ENCODE data around the gene SYT12.
"Not testable (repeated sequence)": the region's sequence is repeated elsewhere in the genome, so short reads cannot be mapped to it uniquely, and the experiment has no call there.

Gene SYT12

GRCh38 chr11:67022961-67023956, at the start of gene SYT12:
SYT12 (plus strand) TSS chr11:67023134; CDS start chr11:67030145, 7,011 bp downstream.
- DNase-seq = no peak

- no peak for DNase-seq
Observed at GRCh38 chr11:66973956-66974580, 48.9 kb upstream of the SYT12 start.

- DNase-seq = no peak
Observed at GRCh38 chr11:66974724-66975404, 48.1 kb upstream of the SYT12 start, which contains the start of gene C11orf86. C11orf86 (plus strand) TSS chr11:66975304; CDS start chr11:66975363, 59 bp downstream.

- DNase-seq = no peak
Observed at GRCh38 chr11:66975405-66976027, 47.4 kb upstream of the SYT12 start.

- DNase-seq = no peak
Observed at GRCh38 chr11:66976028-66976467, 46.9 kb upstream of the SYT12 start.

- no peak for DNase-seq
Observed at GRCh38 chr11:66976925-66977324, 46.0 kb upstream of the SYT12 start.

- no peak for DNase-seq
Observed at GRCh38 chr11:66978229-66978628, 44.7 kb upstream of the SYT12 start.

GRCh38 chr11:66978717-66979116, 44.2 kb upstream of the SYT12 start:
- no peak for DNase-seq

GRCh38 chr11:66979336-66979980, 43.5 kb upstream of the SYT12 start:
- DNase-seq = no peak

GRCh38 chr11:66981976-66982578, 40.9 kb upstream of the SYT12 start:
- DNase-seq = no peak

GRCh38 chr11:66983275-66983924, 39.5 kb upstream of the SYT12 start:
- DNase-seq = no peak

- no peak for DNase-seq
Observed at GRCh38 chr11:66985508-66986177, 37.3 kb upstream of the SYT12 start.

- DNase-seq = no peak
Observed at GRCh38 chr11:66986178-66986545, 36.8 kb upstream of the SYT12 start.

- DNase-seq = no peak
Observed at GRCh38 chr11:66987158-66987620, 35.7 kb upstream of the SYT12 start.

GRCh38 chr11:66987924-66988637, 34.9 kb upstream of the SYT12 start:
- no peak for DNase-seq

- not testable (repeated sequence) for DNase-seq
Observed at GRCh38 chr11:66988741-66989140, 34.2 kb upstream of the SYT12 start.

GRCh38 chr11:66989360-66989759, 33.6 kb upstream of the SYT12 start:
- DNase-seq = not testable (repeated sequence)

GRCh38 chr11:66992041-66992440, 30.9 kb upstream of the SYT12 start:
- no peak for DNase-seq

- no peak for DNase-seq
Observed at GRCh38 chr11:66996609-66997273, 26.2 kb upstream of the SYT12 start.
